Smooth muscle cell of the brain vasculature (primary cell): ENCODE data around the gene ASPN.

Source experiments
- DNase-seq: peaks from one replicate; pipeline ENCODE4 v3.0.0-alpha.2; 2012; ENCODE audit warnings: low read depth, low spot score

Gene ASPN

DNA sequence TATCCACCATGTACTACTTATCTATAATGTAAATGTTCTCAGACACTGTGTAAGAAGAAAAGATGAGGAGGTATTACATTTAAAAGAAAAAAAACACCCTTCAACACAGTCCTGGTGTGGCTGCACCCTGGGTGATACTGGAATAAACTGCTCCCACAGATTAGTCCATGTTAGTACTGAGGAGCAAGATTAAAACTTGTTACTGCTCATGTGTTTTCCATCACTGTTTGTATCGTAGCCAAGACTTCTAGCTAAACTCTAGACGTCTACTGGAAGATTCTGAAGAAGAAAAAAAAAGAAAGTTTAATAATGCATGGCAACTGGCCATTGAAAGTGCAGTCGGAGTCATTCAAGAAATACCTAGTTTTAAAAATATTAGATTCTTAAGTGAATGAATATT is at the start of gene ASPN:
ASPN (minus strand) TSS at position 178 of the 400 bp plus-strand sequence.
- peak; percentile 26 for DNase-seq

DNA sequence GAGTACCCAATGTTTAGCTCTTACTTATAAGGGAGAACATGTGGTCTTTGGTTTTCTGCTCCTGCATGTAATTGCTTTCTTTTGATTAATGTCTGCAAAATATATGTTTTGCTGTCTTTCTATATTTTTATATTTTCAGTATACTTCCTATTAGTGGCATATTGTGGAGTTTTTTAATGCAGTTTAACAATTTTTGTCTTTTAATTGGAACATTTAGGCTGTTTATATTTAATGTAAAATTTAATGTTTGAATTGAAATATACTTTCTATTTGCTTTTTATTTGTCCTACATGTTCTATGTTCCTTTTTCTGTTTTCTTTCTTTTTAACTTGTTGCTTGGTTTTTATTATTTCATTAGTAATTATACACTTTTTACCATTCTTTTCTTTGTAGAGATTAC is 48.6 kb upstream of the ASPN start:
- DNase-seq, result no peak

DNA sequence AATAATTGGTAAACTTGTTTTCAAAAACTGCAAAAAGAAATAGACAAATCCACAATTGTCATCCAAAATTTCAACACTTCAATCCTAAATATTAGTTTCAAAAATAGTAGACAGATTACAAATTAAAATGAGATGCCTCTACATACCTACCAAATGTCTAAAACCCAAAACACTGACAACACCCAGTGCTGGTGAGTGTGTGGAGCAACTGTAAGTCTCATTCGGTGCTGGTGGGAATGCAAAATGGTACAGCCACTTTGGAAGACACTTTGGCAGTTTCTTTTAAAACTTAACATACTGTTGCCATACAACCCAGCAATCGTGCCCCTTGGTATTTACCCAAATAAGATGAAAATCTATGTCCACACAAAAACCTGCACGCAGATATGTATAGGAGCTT is 46.8 kb upstream of the ASPN start:
- no peak for DNase-seq

- no peak for DNase-seq
Measured at GRCh38 chr9:92528522-92528849, 46.2 kb upstream of the ASPN start.

- no peak for DNase-seq
Measured at GRCh38 chr9:92527832-92528521, 45.7 kb upstream of the ASPN start.

DNA sequence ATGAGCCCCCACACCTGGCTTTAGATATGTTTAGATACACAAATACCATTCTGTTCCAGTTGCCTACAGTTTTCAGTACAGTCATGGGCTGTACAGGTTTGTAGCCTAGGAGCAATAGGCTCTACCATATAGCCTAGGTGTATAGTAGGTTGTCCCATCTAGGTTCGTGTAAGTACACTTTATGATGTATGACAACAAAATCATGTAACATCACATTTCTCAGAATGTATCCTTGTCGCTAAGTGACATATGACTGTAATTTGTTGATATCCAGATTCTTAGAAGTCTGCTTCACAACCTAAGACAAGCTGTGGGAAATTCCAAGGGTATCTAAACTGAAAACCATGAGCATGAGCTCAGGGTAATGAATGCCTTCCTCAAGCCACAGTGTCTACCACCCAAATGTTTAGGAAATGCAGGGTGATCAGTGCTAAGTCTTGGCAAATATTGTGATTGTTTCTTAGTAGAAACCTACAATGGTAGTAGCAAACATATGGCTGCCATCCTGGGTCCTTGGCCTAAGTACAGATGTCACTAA is 45.1 kb upstream of the ASPN start:
- DNase-seq, result no peak

DNA sequence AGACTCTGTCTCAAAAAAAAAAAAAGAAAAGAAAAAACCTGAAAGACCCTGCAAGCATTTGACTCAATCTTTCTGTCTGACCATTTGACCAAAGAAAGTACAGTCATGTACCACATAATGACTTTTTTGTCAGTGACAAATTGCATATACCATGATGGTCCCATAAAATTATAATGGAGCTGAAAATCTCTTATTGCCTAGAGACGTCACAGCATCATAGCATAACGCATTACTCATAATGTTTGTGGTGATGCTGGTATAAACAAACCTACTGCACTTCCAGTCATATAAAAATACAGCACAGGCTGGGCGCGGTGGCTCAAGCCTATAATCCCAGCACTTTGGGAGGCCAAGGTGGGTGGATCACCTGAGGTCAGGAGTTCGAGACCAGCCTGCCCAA is 43.0 kb upstream of the ASPN start:
- DNase-seq, result no peak

DNA sequence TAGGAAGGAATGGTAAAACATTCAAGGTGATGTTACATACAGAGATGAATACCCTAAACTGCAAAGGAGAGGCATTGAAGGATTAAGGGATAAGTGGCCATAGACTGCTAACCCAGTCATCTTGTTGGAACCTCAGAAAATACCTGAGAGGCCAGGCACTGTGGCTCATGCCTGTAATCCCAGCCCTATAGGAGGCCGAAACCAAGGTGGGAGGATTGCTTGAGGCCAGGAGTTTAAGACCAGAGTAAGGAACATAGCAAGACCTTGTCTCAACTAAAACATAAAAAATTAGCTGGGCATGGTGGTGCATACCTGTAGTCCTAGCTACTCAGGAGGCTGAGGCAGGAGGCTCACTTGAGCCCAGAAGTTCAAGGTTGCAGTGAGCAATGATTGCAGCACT is 42.6 kb upstream of the ASPN start:
- no peak for DNase-seq

DNA sequence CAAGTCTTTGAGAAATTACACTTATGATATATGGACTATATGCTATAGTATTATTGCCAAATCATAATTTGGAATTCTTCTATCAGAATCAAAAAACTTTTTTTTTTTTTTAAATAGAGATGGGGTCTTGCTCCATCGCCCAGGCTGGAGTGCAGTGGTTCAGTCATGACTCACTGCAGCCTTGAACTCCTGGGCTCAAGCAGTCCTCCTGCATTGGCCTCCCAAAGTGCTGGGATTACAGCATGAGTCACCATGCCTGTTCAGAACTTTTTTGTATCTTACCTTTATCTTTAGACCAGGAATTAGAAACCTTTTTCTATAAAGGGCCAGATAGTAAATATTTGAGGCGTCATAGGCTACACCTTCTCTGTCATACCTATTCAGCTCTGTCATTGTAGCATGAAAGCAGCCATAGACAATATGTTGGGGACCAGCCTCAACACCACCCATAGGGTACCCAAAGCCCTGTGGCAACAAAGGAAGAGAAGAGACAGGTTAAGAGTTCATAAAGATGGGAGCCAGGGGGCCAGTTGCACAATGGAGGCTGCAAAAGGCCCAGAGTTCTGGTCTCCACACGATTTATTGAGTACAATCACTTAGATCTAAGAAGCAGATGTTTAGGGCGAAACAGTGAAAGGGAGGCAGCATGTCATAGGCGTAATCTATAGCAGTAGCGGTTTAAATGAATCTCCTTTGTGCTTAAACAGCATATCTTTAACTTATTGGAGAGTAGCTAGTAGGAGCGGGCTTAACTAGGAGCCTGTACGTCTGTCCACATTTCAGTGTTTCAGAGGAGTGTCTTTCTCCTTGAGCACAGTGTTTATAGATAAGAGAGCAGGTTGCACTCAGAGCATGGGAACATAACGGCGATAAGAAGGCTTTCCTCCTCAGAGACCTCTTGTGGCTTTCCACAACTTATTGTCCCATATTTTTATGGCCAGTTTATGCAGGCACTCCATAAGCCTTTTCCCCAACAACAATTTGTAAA is 41.0 kb upstream of the ASPN start:
- no peak for DNase-seq

DNA sequence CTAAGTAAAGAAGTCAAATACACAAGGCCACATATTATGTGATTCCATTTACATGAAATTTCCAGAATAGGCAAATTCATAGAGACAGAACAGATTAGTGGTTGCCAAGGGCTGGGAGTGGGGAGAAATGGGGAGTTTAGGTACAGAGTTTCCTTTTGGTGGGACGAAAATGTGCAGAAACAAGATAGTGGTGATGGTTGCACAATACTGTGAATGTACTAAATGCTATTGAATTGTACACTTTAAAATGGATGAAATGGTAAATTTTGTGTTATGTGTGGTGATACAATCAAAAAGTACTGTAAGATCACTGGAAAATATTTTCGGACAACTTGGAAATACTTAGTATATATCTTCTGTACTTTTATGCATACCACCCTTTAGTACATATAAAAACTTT is 38.5 kb upstream of the ASPN start:
- no peak for DNase-seq

DNA sequence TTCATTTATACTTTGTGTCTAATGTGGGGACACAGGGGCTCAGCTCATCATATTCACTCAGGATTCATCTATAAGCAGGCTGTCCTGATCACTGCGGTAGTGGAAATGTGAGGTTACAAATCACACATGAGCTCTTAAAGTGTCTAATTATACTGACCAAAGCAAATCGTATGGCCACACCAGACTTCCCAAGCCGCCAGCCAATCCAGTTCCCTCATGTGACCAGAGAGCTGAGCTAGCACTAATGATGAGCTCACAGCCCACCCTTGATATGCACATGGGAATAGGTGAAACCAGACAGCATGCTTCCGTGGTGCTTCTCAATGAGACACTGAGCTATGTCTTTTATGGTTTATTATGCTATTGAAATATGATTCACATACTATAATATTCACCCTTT is 35.9 kb upstream of the ASPN start:
- DNase-seq, result no peak

DNA sequence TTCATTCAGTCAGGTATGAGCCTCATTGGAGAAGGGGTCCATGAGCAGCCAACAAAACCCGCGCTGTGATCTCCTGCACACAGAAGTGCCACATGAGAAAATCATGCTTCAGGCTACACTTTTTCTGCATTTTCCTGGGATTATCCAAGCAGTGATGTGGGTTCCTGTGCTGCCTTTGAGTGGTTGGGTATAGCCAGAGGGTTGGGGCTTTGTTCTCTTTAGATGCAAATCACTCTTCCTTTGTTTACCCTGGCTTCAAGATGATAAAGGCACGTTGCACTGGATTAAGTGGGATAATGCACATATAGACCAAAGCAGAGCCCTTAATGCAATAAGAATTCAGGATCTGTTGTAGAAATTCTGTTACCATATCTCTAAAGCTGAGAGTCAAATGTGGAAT is 34.7 kb upstream of the ASPN start:
- no peak for DNase-seq

DNA sequence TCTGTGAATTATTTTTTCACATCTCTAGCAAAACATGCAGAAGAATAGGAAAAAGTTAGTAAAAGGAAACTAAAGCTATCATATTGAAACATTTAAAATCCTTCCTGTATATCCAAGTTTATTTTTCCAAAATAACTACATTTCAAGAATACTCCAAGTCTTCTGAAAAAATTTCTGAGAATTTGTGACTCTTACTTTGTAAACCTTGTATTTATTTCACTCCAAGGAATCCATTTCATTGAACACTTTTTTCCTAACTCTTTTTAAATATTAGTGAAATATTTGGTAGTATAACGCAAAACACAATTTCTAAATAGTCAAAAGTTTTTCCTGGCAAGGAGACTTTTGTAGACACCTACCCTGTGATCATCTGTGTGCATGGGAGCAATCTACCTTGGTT is 34.2 kb upstream of the ASPN start:
- no peak for DNase-seq

- DNase-seq, result no peak
Measured at GRCh38 chr9:92514635-92515034, 32.3 kb upstream of the ASPN start.

DNA sequence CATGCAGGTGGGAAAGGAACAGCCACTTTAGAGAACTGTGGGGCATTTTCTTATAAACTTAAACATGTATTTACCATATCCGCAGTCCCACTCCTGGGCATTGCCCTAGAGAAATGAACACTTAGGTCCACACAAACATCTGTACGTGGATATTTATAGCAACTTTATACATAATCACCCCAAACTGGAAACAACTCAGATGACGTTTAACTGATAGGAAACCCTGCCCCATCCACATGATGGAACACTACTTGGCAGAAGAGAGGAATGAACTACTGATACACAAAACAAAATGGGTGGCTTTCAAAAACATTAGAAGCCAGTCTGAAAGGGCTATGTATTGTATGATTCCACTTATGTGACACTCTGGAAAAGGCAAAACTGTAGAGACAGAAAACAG is 31.0 kb upstream of the ASPN start:
- no peak for DNase-seq

DNA sequence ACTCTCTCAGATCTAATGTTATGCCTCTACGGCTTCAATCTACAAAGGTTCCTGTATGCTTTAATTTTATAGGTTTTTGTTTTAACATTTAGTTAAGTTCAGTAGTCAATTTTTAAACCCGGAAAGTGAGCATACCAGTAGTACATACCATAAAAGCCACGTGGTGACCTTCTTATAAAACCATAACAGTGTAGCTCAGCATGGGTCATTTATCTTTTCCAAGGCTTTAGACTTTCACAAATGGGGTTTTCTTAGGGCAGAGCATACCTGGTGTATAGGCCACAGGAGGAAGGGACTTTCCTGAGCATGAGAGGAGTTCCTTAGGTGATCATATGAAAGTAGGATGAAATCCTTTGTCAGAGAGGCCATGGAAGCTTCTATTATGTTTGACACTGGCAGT is 30.3 kb upstream of the ASPN start:
- DNase-seq, result no peak

- no peak for DNase-seq
Measured at GRCh38 chr9:92510747-92511146, 28.4 kb upstream of the ASPN start.

DNA sequence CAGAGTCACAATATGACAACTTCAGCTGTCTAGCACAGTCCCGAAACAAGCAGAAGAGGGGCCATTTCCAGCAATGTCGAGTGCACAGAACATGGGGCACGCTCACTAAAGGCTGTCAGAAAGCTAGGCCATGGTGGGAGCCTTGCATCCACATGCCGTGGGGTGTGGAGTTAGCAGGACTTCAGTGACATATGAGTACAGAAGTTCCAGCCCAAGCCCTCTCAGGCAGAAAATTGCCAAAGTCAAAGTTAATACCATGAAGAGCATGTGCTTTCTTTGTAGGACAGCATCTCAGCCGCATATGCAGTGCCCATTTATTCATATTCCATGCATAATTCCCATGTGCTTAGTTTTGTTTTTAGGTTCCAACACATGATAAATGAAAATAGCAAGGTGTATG is 26.7 kb upstream of the ASPN start:
- DNase-seq, result no peak

DNA sequence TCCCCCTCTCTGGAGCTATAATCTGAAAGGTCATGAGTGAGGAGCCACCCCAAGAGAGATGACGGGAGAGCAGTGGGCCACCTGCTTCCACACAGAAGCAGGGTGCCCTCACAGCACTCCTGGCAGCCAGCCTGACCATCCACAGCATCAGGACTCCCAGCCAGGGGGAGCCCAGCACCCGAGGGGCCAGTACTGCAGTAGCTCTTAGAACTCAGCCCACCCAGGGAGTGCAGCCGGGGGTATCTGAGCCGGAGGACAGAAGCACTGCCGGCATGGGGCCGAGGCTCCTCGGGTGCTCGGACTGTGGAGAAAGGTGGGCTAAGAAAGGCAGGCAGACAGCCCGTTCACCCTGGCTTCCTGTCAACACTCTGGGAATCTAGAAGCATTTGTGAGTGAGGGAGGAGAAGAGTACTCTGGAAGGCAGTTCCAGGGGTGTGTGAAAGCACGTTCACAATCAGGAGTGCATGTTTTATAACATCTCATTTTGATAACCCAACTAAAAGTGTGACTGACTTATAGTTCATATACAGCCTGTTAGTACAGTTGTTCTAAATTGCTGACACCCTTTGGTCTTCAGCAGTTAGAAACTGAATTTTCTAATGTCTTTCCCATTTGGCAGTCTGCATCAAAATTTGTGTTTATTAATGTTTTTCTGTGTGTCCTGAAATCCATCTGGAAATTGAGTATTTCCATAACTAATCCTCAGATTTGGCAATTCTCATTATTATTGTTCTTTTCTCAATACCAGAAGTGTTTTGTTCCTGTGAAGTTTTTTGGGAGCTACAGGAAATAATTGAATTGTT is 25.9 kb upstream of the ASPN start:
- DNase-seq, result no peak

GRCh38 chr9:92507496-92507895 is 25.2 kb upstream of the ASPN start:
- no peak for DNase-seq

DNA sequence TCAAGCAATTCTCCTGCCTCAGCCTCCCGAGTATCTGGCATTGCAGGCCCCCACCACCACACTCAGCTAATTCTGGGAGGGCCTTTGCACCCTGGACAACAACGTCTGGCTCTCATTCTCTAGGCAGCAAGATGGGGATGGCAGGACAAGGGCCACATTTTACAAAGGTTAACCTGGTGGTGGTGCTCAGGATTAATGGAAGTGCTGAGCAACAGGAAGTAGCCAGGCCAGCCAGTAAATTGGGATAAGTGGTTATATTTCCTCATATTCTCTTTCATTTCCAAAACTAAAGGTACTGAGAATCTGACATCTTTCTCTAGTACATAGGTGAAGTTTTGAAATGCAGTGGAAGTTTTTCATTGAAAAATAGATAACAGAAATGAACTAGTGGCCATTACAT is 24.7 kb upstream of the ASPN start:
- no peak for DNase-seq
